MCF 10A (cell line): Measurements from ENCODE around the gene SHC2. TPM values are rescaled to one million over a fixed set of nuclear protein-coding genes. Genes with fewer than 3 reads are reported as not detected.

Source experiments
- BruUV-seq: library from RNA; stranded (reverse); fragments of 400-500 nt; replicated peaks from 2 replicates; lab custom pipeline; 2021; lab: Mats Ljungman, UMichigan
- CTCF ChIA-PET: fragments of 300-600 bp; sonication (Branson Sonifier 250); formaldehyde crosslinking; extraction: SDS; loops from one replicate; lab custom pipeline; 2021; ENCODE audit warnings: antibody characterized with exemption, inconsistent platforms; lab: Yijun Ruan, JAX
- POLR2A ChIA-PET: fragments of 300-600, 350-650 bp; sonication (Branson Sonifier 250); formaldehyde crosslinking; extraction: SDS; loops from one replicate; lab custom pipeline; 2020; ENCODE audit warnings: antibody characterized with exemption, inconsistent platforms; lab: Yijun Ruan, JAX
- DNase-seq: peaks from one replicate; pipeline ENCODE4 v3.0.0-alpha.2; 2018; ENCODE audit not compliant: unreplicated experiment
- H3K27ac Mint-ChIP-seq: one replicate; pipeline ENCODE4 v1.8.0; 2022; ENCODE audit warnings: mild to moderate bottlenecking, low read depth, mixed read lengths; ENCODE audit not compliant: unreplicated experiment
- H3K27me3 Mint-ChIP-seq: one replicate; pipeline ENCODE4 v1.8.0; 2022; ENCODE audit warnings: mixed read lengths; ENCODE audit not compliant: insufficient read depth, unreplicated experiment
- H3K36me3 Mint-ChIP-seq: one replicate; pipeline ENCODE4 v1.8.0; 2022; ENCODE audit warnings: mild to moderate bottlenecking, moderate library complexity, mixed read lengths; ENCODE audit not compliant: insufficient read depth, unreplicated experiment
- H3K4me1 Mint-ChIP-seq: one replicate; pipeline ENCODE4 v1.8.0; 2022; ENCODE audit warnings: mixed read lengths; ENCODE audit not compliant: insufficient read depth, unreplicated experiment
- H3K4me3 Mint-ChIP-seq: one replicate; pipeline ENCODE4 v1.8.0; 2022; ENCODE audit warnings: mild to moderate bottlenecking, moderate library complexity, mixed read lengths; ENCODE audit not compliant: unreplicated experiment
- H3K9me3 Mint-ChIP-seq: one replicate; pipeline ENCODE4 v1.8.0; 2022; ENCODE audit warnings: mixed read lengths; ENCODE audit not compliant: unreplicated experiment
- intact Hi-C: fragments of 100-400 bp; cut with micrococcal nuclease; formaldehyde crosslinking; loops from 2 replicates; pipeline ENCODE4 v1.14.1; 2022
- total RNA-seq: library from RNA; stranded (reverse); gene quantifications from 2 replicates; pipeline ENCODE4 v1.2.3, GENCODE V29; 2022
- TF ChIP-seq, protein P1 (sequence below): fragments of 200-600 bp; IDR thresholded peaks from one replicate; pipeline ENCODE4 v1.8.0; 2022; ENCODE audit warnings: antibody characterized with exemption, mild to moderate bottlenecking; ENCODE audit not compliant: unreplicated experiment

The SHC2 gene
- total RNA-seq, 1 experiment from 2014 or later = 0.77 TPM

DNA sequence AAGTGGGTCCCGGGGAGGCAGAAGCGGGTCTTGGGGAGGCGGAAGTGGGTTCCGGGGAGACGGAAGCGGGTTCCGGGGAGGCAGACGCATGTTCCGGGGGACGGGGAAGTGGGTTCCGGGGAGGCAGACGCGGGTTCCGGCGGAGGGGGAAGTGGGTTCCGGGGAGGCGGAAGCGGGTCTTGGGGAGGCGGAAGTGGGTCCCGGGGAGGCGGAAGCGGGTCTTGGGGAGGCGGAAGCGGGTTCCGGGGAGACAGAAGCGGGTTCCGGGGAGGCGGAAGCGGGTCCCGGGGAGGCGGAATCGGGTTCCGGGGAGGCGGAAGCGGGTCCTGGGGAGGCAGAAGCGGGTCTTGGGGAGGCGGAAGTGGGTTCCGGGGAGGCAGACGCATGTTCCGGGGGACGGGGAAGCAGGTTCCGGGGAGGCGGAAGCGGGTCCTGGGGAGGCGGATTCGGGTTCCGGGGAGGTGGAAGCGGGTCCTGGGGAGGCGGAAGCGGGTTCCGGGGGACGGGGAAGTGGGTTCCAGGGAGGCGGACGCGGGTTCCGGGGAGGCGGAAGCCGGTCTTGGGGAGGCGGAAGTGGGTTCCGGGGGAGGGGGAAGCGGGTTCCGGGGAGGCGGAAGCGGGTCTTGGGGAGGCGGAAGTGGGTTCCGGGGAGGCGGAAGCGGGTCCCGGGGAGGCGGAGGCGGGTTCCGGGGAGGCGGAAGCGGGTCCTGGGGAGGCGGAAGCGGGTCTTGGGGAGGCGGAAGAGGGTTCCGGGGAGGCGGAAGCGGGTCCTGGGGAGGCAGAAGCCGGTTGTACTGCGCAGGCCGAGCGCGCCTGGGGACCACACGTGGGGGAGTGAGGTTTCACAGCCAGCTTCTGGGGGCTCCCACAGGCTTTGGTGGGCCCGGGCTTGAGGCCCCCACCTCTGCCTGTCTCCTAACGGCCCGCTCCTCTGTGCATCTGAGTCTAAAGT, 2.5 kb downstream of the SHC2 start:
- Mint-ChIP-seq H3K4me1 (no peaks in the 10 kb centered on the region), H3K9me3 (no peaks in the 10 kb centered on the region)

DNA sequence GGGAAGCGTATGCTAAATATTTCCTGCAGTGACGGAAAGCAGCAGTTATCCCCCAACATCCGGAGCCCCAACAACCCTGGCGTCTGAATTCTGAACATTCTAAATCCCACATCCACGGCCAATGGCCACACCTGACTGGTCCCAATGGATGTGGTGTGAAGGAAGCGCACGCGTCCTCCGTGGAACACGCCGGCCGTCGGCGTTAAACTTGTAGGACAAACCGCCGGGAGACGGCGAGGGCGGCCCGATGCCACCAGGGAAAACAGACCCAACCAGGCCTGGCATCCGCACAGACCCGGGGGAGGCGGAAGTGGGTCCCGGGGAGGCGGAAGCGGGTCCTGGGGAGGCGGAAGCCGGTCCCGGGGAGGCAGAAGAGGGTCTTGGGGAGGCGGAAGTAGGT, 3.2 kb downstream of the SHC2 start:
- Mint-ChIP-seq H3K27me3 (no peaks in the 10 kb centered on the region), H3K36me3 (peaks cover 6% of the 10 kb centered on the region), H3K9me3 (no peaks in the 10 kb centered on the region), H3K4me1 (no peaks in the 10 kb centered on the region), H3K27ac (no peak overlapping the region), H3K4me3 (no peak overlapping the region)
- TF ChIP-seq, protein P1, sequence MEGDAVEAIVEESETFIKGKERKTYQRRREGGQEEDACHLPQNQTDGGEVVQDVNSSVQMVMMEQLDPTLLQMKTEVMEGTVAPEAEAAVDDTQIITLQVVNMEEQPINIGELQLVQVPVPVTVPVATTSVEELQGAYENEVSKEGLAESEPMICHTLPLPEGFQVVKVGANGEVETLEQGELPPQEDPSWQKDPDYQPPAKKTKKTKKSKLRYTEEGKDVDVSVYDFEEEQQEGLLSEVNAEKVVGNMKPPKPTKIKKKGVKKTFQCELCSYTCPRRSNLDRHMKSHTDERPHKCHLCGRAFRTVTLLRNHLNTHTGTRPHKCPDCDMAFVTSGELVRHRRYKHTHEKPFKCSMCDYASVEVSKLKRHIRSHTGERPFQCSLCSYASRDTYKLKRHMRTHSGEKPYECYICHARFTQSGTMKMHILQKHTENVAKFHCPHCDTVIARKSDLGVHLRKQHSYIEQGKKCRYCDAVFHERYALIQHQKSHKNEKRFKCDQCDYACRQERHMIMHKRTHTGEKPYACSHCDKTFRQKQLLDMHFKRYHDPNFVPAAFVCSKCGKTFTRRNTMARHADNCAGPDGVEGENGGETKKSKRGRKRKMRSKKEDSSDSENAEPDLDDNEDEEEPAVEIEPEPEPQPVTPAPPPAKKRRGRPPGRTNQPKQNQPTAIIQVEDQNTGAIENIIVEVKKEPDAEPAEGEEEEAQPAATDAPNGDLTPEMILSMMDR = no peak
- ChIA-PET POLR2A (no interaction called here), CTCF (no interaction called here)
- intact Hi-C loops = no loop called here
- no peak for DNase-seq
- BruUV-seq = no TSS peak

More for the DNA sequence above, 2.5 kb downstream of the SHC2 start:
- CTCF ChIA-PET = interaction anchor here (0.7 kb wide), 1 partner anchor 400 kb away, joined by 4 read pairs; no protein-coding TSS in a partner anchor
- no peaks in the 10 kb centered on the region for H3K27me3 Mint-ChIP-seq
- POLR2A ChIA-PET = no interaction called here
- no peak for DNase-seq
- H3K4me3 Mint-ChIP-seq = no peak overlapping the region
- TF ChIP-seq, protein P1 = no peak
- BruUV-seq = no TSS peak
- H3K36me3 Mint-ChIP-seq = peaks cover 6% of the 10 kb centered on the region
- H3K27ac Mint-ChIP-seq = no peak overlapping the region
- intact Hi-C loops = no loop called here

DNA sequence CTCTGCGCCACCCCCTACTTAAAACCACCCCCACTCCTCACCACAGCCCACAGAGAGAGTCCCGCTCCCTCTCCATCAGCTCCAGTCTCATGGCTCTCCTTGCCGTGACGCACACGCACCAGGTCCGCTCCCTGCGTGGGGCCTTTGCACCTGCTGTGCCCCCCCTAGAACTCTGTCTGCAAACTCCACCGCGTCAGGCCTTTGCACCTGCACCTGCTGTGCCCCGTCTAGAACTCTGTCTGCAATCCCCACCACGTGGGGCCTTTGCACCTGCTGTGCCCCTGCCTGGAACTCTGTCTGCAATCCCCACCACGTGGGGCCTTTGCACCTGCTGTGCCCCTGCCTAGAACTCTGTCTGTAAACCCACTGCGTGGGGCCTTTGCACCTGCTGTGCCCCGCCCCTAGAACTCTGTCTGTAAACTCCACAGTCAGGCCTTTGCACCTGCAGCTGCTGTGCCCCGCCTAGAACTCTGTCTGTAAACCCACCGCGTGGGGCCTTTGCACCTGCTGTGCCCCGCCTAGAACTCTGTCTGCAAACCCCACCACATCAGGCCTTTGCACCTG, 4.2 kb downstream of the SHC2 start:
- ChIA-PET POLR2A (no interaction called here), CTCF (no interaction called here)
- no peak overlapping the region for H3K4me3 Mint-ChIP-seq
- H3K27me3 Mint-ChIP-seq = no peaks in the 10 kb centered on the region
- no peak overlapping the region for H3K27ac Mint-ChIP-seq
- H3K9me3 Mint-ChIP-seq = no peaks in the 10 kb centered on the region
- no TSS peak for BruUV-seq
- no peak for DNase-seq
- intact Hi-C loops = no loop called here
- TF ChIP-seq, protein P1 = no peak
- H3K36me3 Mint-ChIP-seq = peaks cover 6% of the 10 kb centered on the region
- H3K4me1 Mint-ChIP-seq = no peaks in the 10 kb centered on the region

DNA sequence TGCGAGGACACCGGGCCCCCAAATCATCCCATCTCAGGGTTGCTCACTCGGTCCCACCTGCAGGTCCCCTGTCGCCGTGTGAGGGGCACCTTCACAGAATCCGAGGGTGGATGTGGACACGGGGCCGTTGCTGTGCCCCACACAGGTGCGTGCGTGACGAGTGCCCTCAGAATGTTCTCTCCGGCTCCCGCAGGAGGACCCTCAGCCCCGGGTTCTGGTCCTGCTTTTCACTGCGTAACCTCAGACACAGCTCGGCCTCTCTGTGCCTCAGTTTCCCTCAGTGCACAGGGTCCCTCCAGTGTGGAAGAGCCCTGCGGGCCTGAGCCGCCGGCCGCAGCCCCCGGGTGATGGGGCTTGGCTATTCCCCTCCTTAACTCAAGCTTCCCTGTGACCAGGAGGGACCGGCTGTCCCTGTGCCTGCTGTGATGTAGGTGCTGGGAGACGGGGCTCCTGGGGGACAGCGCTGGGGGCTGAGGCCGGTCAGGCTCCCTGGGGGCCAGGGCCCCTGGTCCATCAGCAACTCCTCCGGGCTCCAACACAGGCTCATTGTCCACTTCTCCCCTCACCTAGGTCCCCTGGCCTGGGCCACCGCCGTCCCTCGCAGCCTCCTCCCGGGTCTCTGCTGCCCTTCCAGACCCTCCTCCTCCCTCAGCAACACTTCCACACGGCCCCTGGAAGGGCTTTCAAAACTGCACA, 4.8 kb downstream of the SHC2 start:
- intact Hi-C loops = no loop called here
- TF ChIP-seq, protein P1 = no peak
- CTCF ChIA-PET = no interaction called here
- Mint-ChIP-seq H3K4me1 (no peaks in the 10 kb centered on the region), H3K4me3 (no peak overlapping the region), H3K27ac (no peak overlapping the region), H3K9me3 (no peaks in the 10 kb centered on the region), H3K36me3 (peaks cover 6% of the 10 kb centered on the region), H3K27me3 (no peaks in the 10 kb centered on the region)
- POLR2A ChIA-PET = no interaction called here
- BruUV-seq = no TSS peak
- no peak for DNase-seq
